B cell (primary cell): Measurements from ENCODE around the gene NRN1. TPM values are rescaled to one million over a fixed set of nuclear protein-coding genes. Genes with fewer than 3 reads are reported as not detected.

Source experiments
- ATAC-seq: fragments of 200-7000 bp; cut with Tn5 transposase; one replicate; pipeline ENCODE4 v1.10.0; 2021; ENCODE audit warnings: low read depth, mild to moderate bottlenecking, moderate number of reproducible peaks, moderate library complexity
- CTCF ChIA-PET: fragments of 350-600 bp; sonication (Branson Sonifier 250); formaldehyde crosslinking; loops from one replicate; lab custom pipeline; 2021; ENCODE audit warnings: antibody characterized with exemption, inconsistent platforms; lab: Charles Lee
- POLR2A ChIA-PET: fragments of 350-600 bp; sonication (Branson Sonifier 250); formaldehyde crosslinking; loops from one replicate; lab custom pipeline; 2021; ENCODE audit warnings: antibody characterized with exemption; lab: Charles Lee
- DNase-seq: peaks from one replicate; pipeline ENCODE4 v3.0.0; 2013
- H2AFZ ChIP-seq: 2 replicates; pipeline ENCODE4 v1.6.1; 2012; ENCODE audit warnings: mild to moderate bottlenecking, low read depth, low read length; ENCODE audit not compliant: insufficient read depth, poor library complexity, severe bottlenecking
- H3K27ac ChIP-seq, 2 donors: 1 replicate in 1 of 2; 2 replicates in 1 of 2; pipeline ENCODE4 v1.5.1; 2012 to 2013; ENCODE audit warnings: low read length in 2 of 2, mild to moderate bottlenecking in 2 of 2, moderate library complexity in 1 of 2
- H3K27me3 ChIP-seq, 4 experiments: fragments of 200-600 bp in 1 of 4; sonication (generic) in 1 of 4; replicated peaks in 1 of 4; 1 replicate in 2 of 4; 2 replicates in 2 of 4; pipeline versions ENCODE4 v1.6.1 to v1.7.0; 2013 to 2016; ENCODE audit warnings: low read length in 3 of 4, mild to moderate bottlenecking in 2 of 4, mixed read lengths in 1 of 4, moderate library complexity in 1 of 4; ENCODE audit not compliant: insufficient read depth in 4 of 4, control insufficient read depth in 3 of 4; ENCODE audit errors: control extremely low read depth in 1 of 4
- H3K36me3 ChIP-seq, 2 experiments: replicated peaks in 1 of 2; 1 replicate in 1 of 2; 2 replicates in 1 of 2; pipeline versions ENCODE4 v1.6.1 to v1.7.1; 2013; ENCODE audit warnings: low read length in 1 of 2; ENCODE audit not compliant: insufficient read depth in 2 of 2, control insufficient read depth in 1 of 2; ENCODE audit errors: control extremely low read depth in 1 of 2, extremely low read depth in 1 of 2
- H3K4me1 ChIP-seq, 2 donors: fragments of 200-600 bp in 1 of 2; sonication (generic) in 1 of 2; 1 replicate in 1 of 2; 2 replicates in 1 of 2; pipeline versions ENCODE4 v1.5.1 to v1.6.1; 2013 to 2017; ENCODE audit warnings: low read length in 2 of 2; ENCODE audit not compliant: control insufficient read depth in 2 of 2, insufficient read depth in 2 of 2
- H3K4me2 ChIP-seq: replicated peaks from 2 replicates; pipeline ENCODE3; 2012; ENCODE audit warnings: mild to moderate bottlenecking, low read depth, low read length; ENCODE audit not compliant: poor library complexity, severe bottlenecking
- H3K4me3 ChIP-seq, 5 experiments: fragments of 200-600 bp in 1 of 5; sonication (generic) in 1 of 5; 1 replicate in 3 of 5; 2 replicates in 2 of 5; pipeline versions ENCODE4 v1.5.1 to v1.7.0; 2011 to 2016; ENCODE audit warnings: low read length in 4 of 5, mild to moderate bottlenecking in 4 of 5, low read depth in 2 of 5, control low read depth in 1 of 5, moderate library complexity in 1 of 5; ENCODE audit not compliant: insufficient read depth in 1 of 5; ENCODE audit errors: control extremely low read depth in 1 of 5, extremely low read depth in 1 of 5
- H3K79me2 ChIP-seq: fragments of 200-600 bp; sonication (generic); one replicate; pipeline ENCODE4 v1.6.0; 2016; ENCODE audit warnings: low read length; ENCODE audit not compliant: control insufficient read depth, insufficient read depth
- H3K9ac ChIP-seq: fragments of 200-600 bp; sonication (generic); 2 replicates; pipeline ENCODE4 v1.6.1; 2017; ENCODE audit warnings: mild to moderate bottlenecking, low read length, moderate library complexity
- H3K9me3 ChIP-seq, 3 donors: one replicate each; pipeline versions ENCODE4 v1.6.1 to v1.7.1; 2013; ENCODE audit warnings: low read length in 2 of 3; ENCODE audit not compliant: control insufficient read depth in 2 of 3, insufficient read depth in 1 of 3; ENCODE audit errors: control extremely low read depth in 1 of 3
- H4K20me1 ChIP-seq: 2 replicates; pipeline ENCODE4 v1.6.0; 2012; ENCODE audit warnings: mild to moderate bottlenecking, low read length; ENCODE audit not compliant: insufficient read depth, control insufficient read depth, poor library complexity, severe bottlenecking
- H3K27ac Mint-ChIP-seq: one replicate; pipeline ENCODE4 v1.8.0; 2021; ENCODE audit warnings: mixed read lengths
- H3K27me3 Mint-ChIP-seq: one replicate; pipeline ENCODE4 v1.8.0; 2021; ENCODE audit warnings: mixed read lengths
- H3K4me1 Mint-ChIP-seq: one replicate; pipeline ENCODE4 v1.8.0; 2021; ENCODE audit warnings: mixed read lengths
- H3K4me3 Mint-ChIP-seq: one replicate; pipeline ENCODE4 v1.8.0; 2021; ENCODE audit warnings: mixed read lengths
- H3K9me3 Mint-ChIP-seq: one replicate; pipeline ENCODE4 v1.8.0; 2022; ENCODE audit warnings: mixed read lengths; ENCODE audit not compliant: insufficient read depth
- CTCF ChIP-seq: fragments of 200-600 bp; IDR thresholded peaks from one replicate; pipeline ENCODE4 v1.8.0; 2022; ENCODE audit warnings: antibody characterized with exemption, mild to moderate bottlenecking
- EZH2 ChIP-seq: IDR thresholded peaks from 2 replicates; pipeline ENCODE4 v1.6.1; 2012; ENCODE audit warnings: borderline replicate concordance, low read depth, mild to moderate bottlenecking, moderate library complexity, low read length; ENCODE audit not compliant: insufficient read depth, poor library complexity, severe bottlenecking
- WGBS: methylation state at CpG from one replicate; pipeline ENCODE4 v1.1.5; 2013; ENCODE audit warnings: missing lambda C conversion rate; ENCODE audit not compliant: insufficient coverage; 5-methylcytosine and 5-hydroxymethylcytosine counted together
- intact Hi-C: fragments of 100-400 bp; cut with micrococcal nuclease; formaldehyde crosslinking; loops from one replicate; pipeline ENCODE4 v1.10.0; 2022
- polyA plus RNA-seq: library from polyadenylated mRNA; depleted of rRNA; stranded (reverse); fragments of >200 nt; gene quantifications from 2 replicates; pipeline ENCODE4 v1.2.3, GENCODE V29; 2012
- total RNA-seq, 2 donors: library from RNA; stranded (reverse); fragments of 120-200 nt in 1 of 2; gene quantifications; 1 replicate in 1 of 2; 2 replicates in 1 of 2; pipeline versions ENCODE4 v1.2.3 to v1.2.4, GENCODE V29; 2013 to 2022

Gene NRN1
- total and polyA plus RNA-seq, 2 donors (not counting 1 experiment from before 2014, with no cell fraction given): 0.51 TPM; not detected in 1

DNA sequence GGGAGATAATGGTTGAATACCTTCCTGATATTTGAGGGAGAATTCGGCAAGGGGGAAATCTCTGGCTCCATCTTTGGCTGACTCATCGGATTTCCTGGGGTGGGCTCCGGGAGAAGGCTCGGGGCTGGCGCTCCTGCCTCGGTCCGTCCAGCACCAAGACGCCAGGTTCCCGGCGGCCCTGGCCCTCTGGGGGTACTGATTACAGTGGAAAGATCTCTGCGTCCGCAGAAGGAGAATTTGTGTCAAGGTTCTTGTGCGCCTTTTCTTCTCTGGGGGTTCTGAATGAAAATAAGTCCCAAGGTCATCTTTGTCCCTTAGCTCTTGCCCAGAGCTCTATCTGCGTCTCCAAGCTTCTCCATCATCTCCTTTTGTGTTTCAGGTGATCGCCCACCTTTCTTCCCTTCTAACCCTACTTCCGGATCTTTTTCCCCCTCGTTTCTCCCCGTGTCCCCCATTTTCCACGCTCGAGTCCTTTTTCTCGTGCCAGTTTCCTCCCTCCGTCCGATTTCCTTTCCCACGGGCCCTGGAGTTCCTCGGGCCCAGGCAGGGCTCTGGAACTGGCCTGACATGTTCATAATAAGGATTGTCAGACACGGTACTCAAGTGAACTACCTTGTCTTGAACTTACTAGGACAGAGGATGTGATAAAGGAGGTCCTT is 11.6 kb downstream of the NRN1 start:
- 12% methylated on average over 23 of the region's 26 CpGs for WGBS
- no peaks in the 10 kb centered on the region for H3K79me2 ChIP-seq
- peak overlapping the region; percentile 89 for H3K4me2 ChIP-seq
- TF ChIP-seq EZH2: no peak
- no peak for TF ChIP-seq CTCF
- H3K36me3 ChIP-seq: no peaks in the 10 kb centered on the region
- POLR2A ChIA-PET: interaction anchor here (0.6 kb wide), 1 partner anchor 28 kb away, joined by 3 read pairs; no protein-coding TSS in a partner anchor
- H3K4me1 ChIP-seq: peaks cover 53 to 60% of the 10 kb centered on the region in 2 donors
- H3K4me3 ChIP-seq: no peak overlapping the region
- peak overlapping the region; percentile 74 for H3K27ac Mint-ChIP-seq
- peaks cover 2 to 88% (median 78%) of the 10 kb centered on the region in 4 experiments for H3K27me3 ChIP-seq
- intact Hi-C loops: loop anchor here (5.0 kb wide), 1 partner anchor 1218 kb away; the partner anchor contains the start of gene CDYL
- H3K9me3 Mint-ChIP-seq: peaks cover 8% of the 10 kb centered on the region
- peaks cover 2 to 56% (median 24%) of the 10 kb centered on the region in 3 donors for H3K9me3 ChIP-seq
- peaks cover 85% of the 10 kb centered on the region for H3K27me3 Mint-ChIP-seq
- peaks cover 42% of the 10 kb centered on the region for H3K4me1 Mint-ChIP-seq
- no peak overlapping the region for H3K9ac ChIP-seq
- no peak overlapping the region for H2AFZ ChIP-seq
- no peak for DNase-seq
- no peak for ATAC-seq
- H3K27ac ChIP-seq: no peak overlapping the region
- peak overlapping the region; percentile 90 for H3K4me3 Mint-ChIP-seq
- peaks cover 11% of the 10 kb centered on the region for H4K20me1 ChIP-seq
- CTCF ChIA-PET: interaction anchor here (1.8 to 1.9 kb wide), 2 partner anchors 9 to 552 kb away, joined by 5 read pairs; no protein-coding TSS in a partner anchor
